Tibial nerve (tissue), 4 donors: Measurements from ENCODE around the gene IDS.

ENCODE experiments used
- CTCF ChIP-seq, 5 experiments: fragments of 200-600 bp in 3 of 5; fragments of 450-650 bp in 2 of 5; sonication (generic) in 3 of 5; IDR thresholded peaks; one replicate each; pipeline ENCODE4 v1.5.1; 2016 to 2019; ENCODE audit warnings: antibody characterized with exemption in 5 of 5, mild to moderate bottlenecking in 3 of 5, moderate library complexity in 2 of 5
- EP300 ChIP-seq, 2 donors: sonication (generic); formaldehyde crosslinking; IDR thresholded peaks; one replicate each; pipeline ENCODE4 v1.6.1; 2017; ENCODE audit warnings: antibody characterized with exemption in 2 of 2, mild to moderate bottlenecking in 1 of 2
- POLR2A ChIP-seq, 2 donors: fragments of 450-650 bp; IDR thresholded peaks; one replicate each; pipeline ENCODE4 v1.6.1; 2017; ENCODE audit warnings: antibody characterized with exemption in 2 of 2, mild to moderate bottlenecking in 2 of 2, moderate library complexity in 2 of 2

GRCh38 chrX:149473092-149473491 lies 32.0 kb downstream of the IDS start:
- no peak for TF ChIP-seq POLR2A (IDR thresholded peaks at IDR 0.05)
- TF ChIP-seq CTCF (IDR thresholded peaks at IDR 0.05), result no peak
- TF ChIP-seq EP300 (IDR thresholded peaks at IDR 0.05), result peak in 1 of 2 donors; percentile 15
